Measurements from ENCODE around the gene SPI1.

SPI1 gene

DNA sequence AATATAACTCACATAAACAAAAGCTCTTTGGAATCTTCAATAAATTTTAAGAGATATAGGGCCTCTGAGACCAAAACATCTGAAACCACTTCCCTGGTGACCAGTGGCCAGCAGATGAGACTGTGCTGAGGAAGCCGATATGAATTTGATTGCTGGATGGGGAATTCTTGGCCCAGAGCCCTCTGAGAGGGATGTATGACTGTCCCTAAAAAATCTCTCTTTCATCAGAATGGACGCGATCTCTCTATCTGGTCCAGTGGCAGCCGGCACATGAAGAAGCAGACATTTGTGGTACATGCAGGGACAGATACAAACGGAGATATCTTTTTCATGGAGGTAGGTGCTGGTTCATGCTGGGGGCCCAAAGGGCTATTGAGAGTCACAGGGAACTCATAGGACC is 63.4 kb downstream of the SPI1 start:
- H3K36me3 ChIP-seq: peaks cover 85% of the 10 kb centered on the region
- no peak overlapping the region for H3K4me3 ChIP-seq (ENCODE audit: low read depth, low read length)

GRCh38 chr11:47308050-47308823 is 70.1 kb downstream of the SPI1 start:
- Histone ChIP-seq H3K9me3 (ENCODE audit: severe bottlenecking) (no peaks in the 10 kb centered on the region), H3K27ac (peak overlapping the region; percentile 5; the same call in 1 of the 2 replicates), H3K27me3 (ENCODE audit: insufficient read depth, low read depth, severe bottlenecking) (no peaks in the 10 kb centered on the region), H3K4me3 (ENCODE audit: low read depth, low read length) (no peak overlapping the region), H3K36me3 (peaks cover 79% of the 10 kb centered on the region)
- TF ChIP-seq, protein P1, sequence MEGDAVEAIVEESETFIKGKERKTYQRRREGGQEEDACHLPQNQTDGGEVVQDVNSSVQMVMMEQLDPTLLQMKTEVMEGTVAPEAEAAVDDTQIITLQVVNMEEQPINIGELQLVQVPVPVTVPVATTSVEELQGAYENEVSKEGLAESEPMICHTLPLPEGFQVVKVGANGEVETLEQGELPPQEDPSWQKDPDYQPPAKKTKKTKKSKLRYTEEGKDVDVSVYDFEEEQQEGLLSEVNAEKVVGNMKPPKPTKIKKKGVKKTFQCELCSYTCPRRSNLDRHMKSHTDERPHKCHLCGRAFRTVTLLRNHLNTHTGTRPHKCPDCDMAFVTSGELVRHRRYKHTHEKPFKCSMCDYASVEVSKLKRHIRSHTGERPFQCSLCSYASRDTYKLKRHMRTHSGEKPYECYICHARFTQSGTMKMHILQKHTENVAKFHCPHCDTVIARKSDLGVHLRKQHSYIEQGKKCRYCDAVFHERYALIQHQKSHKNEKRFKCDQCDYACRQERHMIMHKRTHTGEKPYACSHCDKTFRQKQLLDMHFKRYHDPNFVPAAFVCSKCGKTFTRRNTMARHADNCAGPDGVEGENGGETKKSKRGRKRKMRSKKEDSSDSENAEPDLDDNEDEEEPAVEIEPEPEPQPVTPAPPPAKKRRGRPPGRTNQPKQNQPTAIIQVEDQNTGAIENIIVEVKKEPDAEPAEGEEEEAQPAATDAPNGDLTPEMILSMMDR (IDR thresholded peaks at IDR 0.05; ENCODE audit: low read depth, low read length): no peak
- DNase-seq: no peak

More for the DNA sequence above, 63.4 kb downstream of the SPI1 start:
- DNase-seq: no peak
- Histone ChIP-seq H3K27me3 (ENCODE audit: insufficient read depth, low read depth, severe bottlenecking) (no peaks in the 10 kb centered on the region), H3K27ac (no peak overlapping the region), H3K9me3 (ENCODE audit: severe bottlenecking) (no peaks in the 10 kb centered on the region)
- TF ChIP-seq, protein P1 (IDR thresholded peaks at IDR 0.05; ENCODE audit: low read depth, low read length): no peak

- peak overlapping the region; percentile 88 for H3K27ac ChIP-seq
- H3K4me3 ChIP-seq (ENCODE audit: low read depth, low read length): peak overlapping the region; percentile 17
- H3K27me3 ChIP-seq (ENCODE audit: insufficient read depth, low read depth, severe bottlenecking): no peaks in the 10 kb centered on the region
- peaks cover 81% of the 10 kb centered on the region for H3K36me3 ChIP-seq
- TF ChIP-seq, protein P1 (IDR thresholded peaks at IDR 0.05; ENCODE audit: low read depth, low read length): no peak
- DNase-seq: peak; percentile 76
- H3K9me3 ChIP-seq (ENCODE audit: severe bottlenecking): no peaks in the 10 kb centered on the region
These were observed 71.9 kb downstream of the SPI1 start for GRCh38 chr11:47306484-47306844.

DNA sequence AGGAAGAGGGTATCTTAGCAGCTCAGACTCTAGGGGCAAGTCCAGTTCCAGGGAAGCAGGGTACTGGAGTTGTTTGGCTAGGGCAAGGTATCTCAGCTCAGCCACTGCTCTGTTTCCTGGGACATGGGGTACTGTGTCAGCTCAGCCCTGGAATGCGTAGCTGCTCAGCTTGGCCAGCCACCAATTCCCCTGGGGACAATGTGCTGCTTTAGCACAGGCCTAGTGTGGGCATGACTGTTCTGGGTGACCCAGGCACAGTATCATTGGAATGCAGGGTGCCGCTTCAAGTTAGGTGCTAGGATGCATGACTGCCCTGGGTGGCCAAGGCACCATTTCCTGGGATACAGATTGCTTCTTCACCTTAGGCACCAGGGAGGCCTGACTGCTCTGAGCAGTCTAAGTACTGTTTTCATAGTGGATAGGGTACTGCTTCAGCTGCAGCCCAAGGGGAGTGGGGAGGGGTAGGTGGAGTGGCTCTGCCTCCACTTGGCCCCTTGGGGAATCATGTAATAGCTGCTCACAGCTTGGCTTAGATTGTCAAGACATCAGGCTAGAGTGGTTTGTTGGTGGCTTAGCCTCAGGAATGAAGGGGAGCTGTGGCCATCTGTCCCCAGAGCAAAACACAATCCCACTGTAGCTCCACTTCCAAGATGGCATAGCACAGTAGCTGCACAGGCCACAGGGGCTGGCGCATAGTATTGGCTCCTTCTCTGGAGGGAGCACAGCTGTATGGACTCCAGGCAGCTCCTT is 72.4 kb downstream of the SPI1 start:
- peak; percentile 86 for DNase-seq
- peaks cover 81% of the 10 kb centered on the region for H3K36me3 ChIP-seq
- peak overlapping the region; percentile 88 for H3K27ac ChIP-seq
- no peaks in the 10 kb centered on the region for H3K9me3 ChIP-seq (ENCODE audit: severe bottlenecking)
- no peaks in the 10 kb centered on the region for H3K27me3 ChIP-seq (ENCODE audit: insufficient read depth, low read depth, severe bottlenecking)
- peak overlapping the region; percentile 17 for H3K4me3 ChIP-seq (ENCODE audit: low read depth, low read length)
- TF ChIP-seq, protein P1 (IDR thresholded peaks at IDR 0.05; ENCODE audit: low read depth, low read length): no peak

Data from WERI-Rb-1 (cell line).